ENCODE measurements around the gene ITFG2.
"Not testable (repeated sequence)": the region's sequence is repeated elsewhere in the genome, so short reads cannot be mapped to it uniquely, and the experiment has no call there.

Gene ITFG2

GRCh38 chr12:2812290-2813213, at the start of gene ITFG2:
TSS of gene ITFG2 (plus strand) at chr12:2812668. CDS start at chr12:2812761, 93 bp downstream.
- peak; percentile 95 for DNase-seq (ENCODE audit: low spot score)

- DNase-seq (ENCODE audit: low spot score), result no peak
Measured at GRCh38 chr12:2764398-2764797, 48.1 kb upstream of the ITFG2 start.

DNA sequence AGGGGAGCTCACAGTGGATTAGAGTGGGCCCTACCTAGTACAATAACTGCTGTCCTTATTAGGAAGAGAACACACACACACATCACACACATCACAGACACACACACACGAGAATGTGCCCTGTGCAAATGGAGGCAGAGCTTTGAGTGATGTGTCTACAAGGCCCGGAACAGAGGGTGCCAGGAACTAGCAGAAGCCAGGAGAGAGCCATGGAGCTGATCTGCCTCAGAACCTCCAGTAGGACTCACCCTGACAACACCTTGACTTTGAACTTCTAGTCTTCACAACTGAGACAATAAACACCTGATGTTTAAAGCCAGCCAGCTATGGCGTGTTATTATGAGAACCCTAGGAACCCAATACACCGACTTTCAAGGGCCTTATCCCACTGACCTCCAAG, 47.4 kb upstream of the ITFG2 start:
- DNase-seq (ENCODE audit: low spot score), result no peak

DNA sequence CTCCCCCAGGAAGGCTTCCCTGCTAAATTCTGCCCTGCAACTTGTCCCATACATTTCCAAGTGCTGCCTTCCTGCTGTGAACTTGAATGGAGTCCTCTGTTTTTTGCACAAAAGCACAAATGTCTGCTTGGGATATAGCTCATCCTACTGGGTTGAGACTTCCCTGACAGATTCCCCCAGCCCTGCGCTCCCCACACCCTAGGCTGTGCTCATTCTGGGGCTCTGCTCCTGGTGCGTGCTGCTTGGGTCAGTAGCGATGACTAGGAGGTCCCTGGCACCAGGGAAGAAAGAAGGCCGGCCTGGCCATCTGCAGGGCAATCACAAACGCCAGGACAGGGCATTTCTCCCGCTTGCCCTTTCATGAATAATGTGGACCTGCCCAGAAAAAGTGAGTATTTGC, 46.9 kb upstream of the ITFG2 start:
- no peak for DNase-seq (ENCODE audit: low spot score)

DNA sequence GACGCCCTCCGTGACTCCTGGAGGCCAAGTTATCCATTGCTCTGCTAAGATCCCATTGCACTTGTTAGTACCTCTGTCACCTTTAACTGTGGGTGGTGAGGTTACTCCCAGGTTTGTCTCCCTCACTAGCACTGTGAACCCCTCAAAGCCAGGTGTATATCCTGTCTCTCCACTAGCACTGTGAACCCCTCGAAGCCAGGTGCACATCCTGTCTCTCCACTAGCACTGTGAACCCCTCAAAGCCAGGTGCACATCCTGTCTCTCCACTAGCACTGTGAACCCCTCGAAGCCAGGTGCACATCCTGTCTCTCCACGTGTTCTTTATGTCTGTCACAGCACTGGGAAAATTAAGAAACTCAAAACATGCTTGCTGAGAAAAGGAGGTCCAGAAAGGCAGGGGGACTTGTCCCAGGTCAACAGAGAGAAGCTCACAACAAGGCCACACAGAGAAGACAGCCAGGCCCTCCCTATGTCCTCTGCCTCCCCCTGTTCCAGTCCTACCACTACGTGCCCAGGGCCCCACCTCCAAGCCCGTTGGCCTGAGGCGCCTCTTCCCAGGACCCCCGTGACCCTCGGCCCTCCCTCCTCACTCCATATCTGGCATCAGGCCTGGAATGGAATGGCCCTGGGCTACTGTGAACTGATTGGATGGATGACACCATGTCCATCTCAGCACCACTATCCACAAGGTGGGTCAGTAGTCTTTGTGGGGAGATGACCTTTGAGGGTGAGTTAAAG, 44.1 kb upstream of the ITFG2 start:
- no peak for DNase-seq (ENCODE audit: low spot score)

- DNase-seq (ENCODE audit: low spot score), result no peak
Measured at GRCh38 chr12:2769866-2770533, 42.5 kb upstream of the ITFG2 start.

GRCh38 chr12:2770544-2770943, 41.9 kb upstream of the ITFG2 start:
- DNase-seq (ENCODE audit: low spot score), result not testable (repeated sequence)

DNA sequence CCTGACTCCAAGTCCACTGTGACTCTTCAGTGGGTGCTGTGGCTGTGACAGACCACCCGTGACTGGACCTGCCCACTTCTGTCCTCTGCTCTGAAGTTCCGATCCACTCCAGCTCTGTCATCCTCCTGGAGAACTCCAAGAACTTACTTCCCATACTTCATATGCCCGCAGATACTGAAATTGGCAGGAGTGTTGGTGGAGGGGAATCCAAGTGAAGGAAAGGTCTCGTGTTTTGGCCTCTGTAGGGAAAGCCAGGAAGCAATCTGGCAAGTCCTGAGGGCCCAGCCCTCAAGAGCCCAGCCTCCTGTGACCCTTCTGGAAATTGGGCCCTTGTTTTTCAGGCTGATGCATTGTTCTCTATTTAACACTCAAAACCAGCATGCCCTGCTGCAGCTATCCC, 40.1 kb upstream of the ITFG2 start:
- DNase-seq (ENCODE audit: low spot score), result no peak

DNA sequence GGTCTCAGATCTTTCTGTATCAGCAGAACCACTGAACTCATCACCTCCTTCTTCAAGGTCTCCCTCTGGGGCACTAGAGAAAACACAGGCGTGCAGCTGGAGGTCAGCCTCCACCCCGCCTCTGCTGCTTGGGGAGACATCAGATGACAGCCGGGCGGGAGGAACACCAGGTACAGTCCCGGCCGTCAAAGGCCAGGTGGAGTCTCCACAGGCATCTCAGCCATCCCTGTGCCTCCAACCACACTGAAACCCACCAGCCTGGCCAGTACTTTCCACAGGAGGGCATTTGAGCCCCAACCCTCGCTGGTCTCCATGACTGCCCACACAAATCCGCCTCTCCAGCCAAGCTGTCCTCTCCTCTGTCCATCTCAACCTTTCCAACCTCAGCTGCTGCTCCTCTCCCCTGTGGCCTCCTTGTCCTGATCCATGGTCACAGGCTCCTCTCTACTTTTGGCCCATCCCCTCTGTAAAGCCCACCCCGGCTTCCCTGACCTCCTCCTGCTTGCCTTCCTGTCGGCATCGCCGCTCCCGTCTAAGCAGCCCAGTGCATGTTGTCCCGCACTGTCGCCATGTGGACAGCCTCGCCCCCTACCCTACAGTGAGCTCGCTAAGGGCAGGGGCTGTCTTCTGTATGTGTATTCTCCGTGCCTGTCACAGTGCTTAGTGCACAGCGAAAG, 39.1 kb upstream of the ITFG2 start:
- DNase-seq (ENCODE audit: low spot score), result no peak

- no peak for DNase-seq (ENCODE audit: low spot score)
Measured at GRCh38 chr12:2775431-2775830, 37.0 kb upstream of the ITFG2 start.

DNA sequence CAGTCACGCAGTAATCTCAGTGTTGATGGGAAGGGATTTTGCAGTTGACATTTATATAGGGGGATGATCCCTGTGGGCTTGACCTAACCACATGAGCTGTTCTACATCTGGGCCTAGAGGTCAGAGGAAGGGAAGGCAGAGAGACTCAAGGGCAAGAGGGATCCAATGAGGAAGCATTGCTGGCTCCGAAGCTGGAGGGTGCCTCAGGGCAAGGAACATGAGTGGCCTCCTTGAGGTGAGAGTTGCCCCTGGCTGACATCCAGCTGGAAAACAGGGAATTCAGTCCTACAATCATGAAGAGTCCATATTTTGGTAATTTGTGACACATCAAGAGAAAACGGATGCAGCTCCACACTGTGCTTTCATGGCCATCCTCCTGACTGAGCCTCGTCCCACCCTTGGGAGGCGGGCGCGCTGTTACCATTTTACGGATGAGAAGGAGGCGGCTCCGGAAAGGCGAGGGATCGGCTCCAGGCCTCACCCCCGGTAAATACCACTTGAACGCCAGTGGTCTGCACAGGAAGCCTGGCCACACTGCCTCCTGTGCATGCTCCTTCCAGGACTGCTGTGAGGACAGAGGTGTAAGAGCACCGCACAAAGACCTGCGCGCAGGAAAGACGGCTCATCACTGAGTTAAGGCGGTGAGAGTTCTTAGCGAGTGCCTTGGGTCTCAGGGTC, 36.2 kb upstream of the ITFG2 start:
- no peak for DNase-seq (ENCODE audit: low spot score)

DNA sequence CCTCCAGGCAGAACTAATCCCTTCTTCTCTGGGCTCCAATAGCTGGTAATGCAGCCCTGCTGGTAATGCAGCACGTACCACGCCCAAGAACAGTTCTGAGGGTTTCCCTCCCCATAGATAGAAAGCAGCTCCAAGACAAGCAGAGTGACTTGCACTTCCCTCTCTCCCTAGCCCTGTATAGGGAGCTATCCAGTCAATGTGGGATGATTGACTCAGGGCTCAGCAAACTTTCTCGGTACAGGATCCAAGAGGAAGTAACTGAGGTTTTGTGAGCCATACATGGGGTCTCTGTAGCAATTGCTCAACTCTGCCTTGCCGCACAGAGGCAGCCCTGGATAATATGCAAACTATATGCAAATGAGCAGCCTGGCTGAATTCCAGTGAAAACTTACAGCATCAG, 33.2 kb upstream of the ITFG2 start:
- DNase-seq (ENCODE audit: low spot score), result no peak

DNA sequence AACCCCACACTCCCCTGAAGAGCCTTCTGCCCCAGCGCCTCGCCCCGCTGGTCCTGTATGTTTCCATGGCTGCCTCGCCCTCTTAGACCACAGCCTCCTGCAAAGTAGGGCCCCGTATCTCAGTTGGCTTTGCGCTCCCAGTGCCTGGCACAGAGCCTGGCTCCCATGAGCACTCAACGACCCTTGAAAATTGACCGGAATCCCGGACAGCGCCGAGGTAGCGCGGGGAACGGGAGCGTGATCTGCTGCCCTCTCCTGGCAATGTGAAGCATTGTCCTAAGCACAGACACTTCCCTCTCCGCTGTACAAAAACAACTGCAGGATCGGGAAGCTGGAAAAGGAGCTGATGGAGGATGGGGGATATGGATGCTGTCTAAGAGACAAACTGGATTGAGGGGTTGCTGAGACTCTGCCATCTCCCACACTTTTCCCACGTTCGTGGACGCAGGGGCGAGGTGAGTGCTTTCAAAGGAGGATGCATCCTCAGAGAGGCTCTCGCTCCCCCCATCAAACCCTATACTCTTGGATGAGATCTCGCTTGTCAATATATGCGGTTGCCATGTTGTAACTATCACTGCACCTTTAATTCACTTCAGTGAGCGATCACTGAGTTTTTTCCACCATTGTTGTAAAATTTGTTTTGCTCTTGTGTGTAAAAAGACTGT, 28.4 kb upstream of the ITFG2 start:
- peak; percentile 54 for DNase-seq (ENCODE audit: low spot score)

GRCh38 chr12:2785017-2785416, 27.5 kb upstream of the ITFG2 start:
- no peak for DNase-seq (ENCODE audit: low spot score)

GRCh38 chr12:2791089-2791488, 21.4 kb upstream of the ITFG2 start:
- no peak for DNase-seq (ENCODE audit: low spot score)

DNA sequence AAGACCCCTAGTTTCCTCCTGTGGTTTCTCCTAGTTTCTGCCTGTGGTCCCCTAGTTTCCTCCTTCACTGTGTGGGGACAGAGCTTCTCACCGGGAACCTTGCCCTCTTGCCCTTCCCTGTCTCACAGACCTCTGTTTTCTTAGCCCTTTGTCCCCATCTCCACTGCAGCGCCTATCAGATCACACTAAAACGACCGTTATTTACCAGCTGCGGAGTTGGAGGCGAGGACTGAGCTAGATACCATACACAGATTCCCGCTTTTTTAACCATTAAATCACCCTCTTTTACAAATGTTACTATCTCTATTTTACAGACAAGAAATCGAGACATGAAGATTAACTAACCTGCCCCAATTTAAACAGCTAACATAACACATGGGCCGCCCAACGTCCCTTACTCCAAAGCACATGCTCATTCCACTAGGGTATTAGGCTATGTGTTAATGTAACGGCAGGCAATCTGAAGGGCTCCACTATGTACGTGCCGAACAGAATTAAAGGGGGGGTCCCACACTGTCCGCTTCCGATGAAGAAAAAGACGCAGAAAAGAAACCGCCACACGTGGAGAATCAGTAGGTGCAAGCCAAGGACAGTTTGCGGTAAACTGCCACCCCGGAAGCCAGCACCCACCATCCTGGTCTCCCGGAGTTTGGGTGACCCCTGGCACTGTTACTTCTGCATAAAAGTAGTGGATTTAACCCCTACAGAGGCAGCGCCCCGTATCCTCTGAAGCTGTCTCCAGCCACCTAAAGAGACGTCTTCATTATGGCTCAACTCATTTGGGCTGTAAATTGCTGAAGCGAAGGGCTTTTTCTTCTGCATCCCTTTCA, 19.6 kb upstream of the ITFG2 start:
- no peak for DNase-seq (ENCODE audit: low spot score)

DNA sequence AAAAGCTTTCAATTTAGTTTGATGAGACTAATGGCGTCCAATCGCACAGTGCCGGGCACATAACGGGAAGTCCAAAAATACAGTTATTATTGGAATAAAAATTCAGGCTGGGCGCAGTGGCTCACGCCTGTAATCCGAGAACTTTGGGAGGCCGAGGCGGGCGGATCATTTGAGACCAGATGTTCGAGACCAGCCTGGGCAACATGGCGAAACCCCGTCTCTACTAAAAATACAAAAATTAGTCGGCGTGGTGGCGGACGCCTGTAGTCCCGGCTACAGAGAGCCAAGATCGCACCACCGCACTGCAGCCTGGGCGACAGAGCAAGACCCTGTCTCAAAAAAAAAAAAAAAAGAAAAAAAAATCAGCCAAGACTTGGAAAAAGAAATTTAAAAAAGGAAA, 18.9 kb upstream of the ITFG2 start:
- no peak for DNase-seq (ENCODE audit: low spot score)

- DNase-seq (ENCODE audit: low spot score), result peak; percentile 39
Measured at GRCh38 chr12:2794191-2794735, 18.2 kb upstream of the ITFG2 start.

GRCh38 chr12:2794736-2795289, 17.7 kb upstream of the ITFG2 start, which contains the start of gene FKBP4:
TSS of gene FKBP4 (plus strand) at chr12:2794970. CDS start at chr12:2795140, 170 bp downstream.
- peak; percentile 92 for DNase-seq (ENCODE audit: low spot score)

Data from germinal center (tissue), 1 donor.